H1 (cell line): ENCODE measurements around the gene ARHGEF11. TPM values are rescaled to one million over a fixed set of nuclear protein-coding genes. Genes with fewer than 3 reads are reported as not detected.

Source experiments
- CTCF ChIA-PET: fragments of 300-600 bp; sonication (Branson Sonifier 250); formaldehyde crosslinking; loops from one replicate; lab custom pipeline; 2021; ENCODE audit not compliant: partially characterized antibody; lab: Charles Lee
- POLR2A ChIA-PET: fragments of 300-600 bp; sonication (Branson Sonifier 250); formaldehyde crosslinking; loops from one replicate; lab custom pipeline; 2021; ENCODE audit warnings: inconsistent platforms; ENCODE audit not compliant: partially characterized antibody; lab: Charles Lee
- DNase-seq, 2 experiments: peaks; one replicate each; pipeline versions ENCODE4 v3.0.0 to v3.0.0-alpha.2; 2010 to 2022; ENCODE audit warnings: low spot score in 2 of 2, low read depth in 1 of 2, mixed read lengths in 1 of 2
- FAIRE-seq: peaks from 2 replicates; lab custom pipeline; 2011; peaks lifted over from hg19 to GRCh38; lab: Jason Lieb, UNC
- H2AFZ ChIP-seq: 2 replicates; pipeline ENCODE4 v1.8.1; 2012; ENCODE audit warnings: low read length, inconsistent platforms
- H2AK5ac ChIP-seq: 2 replicates; pipeline ENCODE4 v1.6.1; 2013; ENCODE audit warnings: low read depth, low read length
- H2BK120ac ChIP-seq: replicated peaks from 2 replicates; pipeline ENCODE3; 2013; ENCODE audit warnings: low read depth, low read length, inconsistent platforms
- H2BK12ac ChIP-seq: 2 replicates; pipeline ENCODE4 v1.6.1; 2013; ENCODE audit warnings: low read depth, low read length
- H2BK15ac ChIP-seq: 2 replicates; pipeline ENCODE4 v1.6.1; 2013; ENCODE audit warnings: low read length
- H2BK20ac ChIP-seq: 2 replicates; pipeline ENCODE4 v1.6.1; 2013; ENCODE audit warnings: low read length
- H2BK5ac ChIP-seq: 2 replicates; pipeline ENCODE4 v1.6.1; 2013; ENCODE audit warnings: low read depth, low read length
- H3K14ac ChIP-seq: 2 replicates; pipeline ENCODE4 v1.6.1; 2013; ENCODE audit warnings: inconsistent platforms; ENCODE audit not compliant: insufficient read length
- H3K18ac ChIP-seq: 2 replicates; pipeline ENCODE4 v1.6.1; 2013; ENCODE audit warnings: low read length; ENCODE audit errors: extremely low read depth
- H3K23ac ChIP-seq: 2 replicates; pipeline ENCODE4 v1.6.1; 2013; ENCODE audit warnings: inconsistent platforms; ENCODE audit not compliant: insufficient read length
- H3K23me2 ChIP-seq: 2 replicates; pipeline ENCODE4 v1.6.1; 2013; ENCODE audit warnings: low read depth, low read length
- H3K27ac ChIP-seq: 2 replicates; pipeline ENCODE4 v1.6.1; 2011; ENCODE audit warnings: low read depth, low read length, inconsistent platforms
- H3K27me3 ChIP-seq, 4 experiments: replicated peaks in 1 of 4; 1 replicate in 1 of 4; 2 replicates in 3 of 4; pipeline versions ENCODE4 v1.6.1 to v1.8.1; 2011 to 2013; ENCODE audit warnings: low read length in 3 of 4, mild to moderate bottlenecking in 3 of 4, inconsistent platforms in 2 of 4, mixed read lengths in 2 of 4, moderate library complexity in 1 of 4; ENCODE audit not compliant: control insufficient read depth in 3 of 4, insufficient read depth in 3 of 4; ENCODE audit errors: extremely low read depth in 1 of 4
- H3K36me3 ChIP-seq, 4 experiments: 2 replicates each; pipeline versions ENCODE4 v1.6.1 to v1.8.1; 2011 to 2013; ENCODE audit warnings: mild to moderate bottlenecking in 4 of 4, low read length in 3 of 4, moderate library complexity in 2 of 4, control low read depth in 1 of 4, inconsistent platforms in 1 of 4; ENCODE audit not compliant: insufficient read depth in 4 of 4, control insufficient read depth in 2 of 4
- H3K4ac ChIP-seq: replicated peaks from 2 replicates; pipeline ENCODE3; 2013; ENCODE audit warnings: low read length, low read depth, mixed read lengths, inconsistent platforms; ENCODE audit not compliant: insufficient read length
- H3K4me1 ChIP-seq, 4 experiments: replicated peaks in 1 of 4; 1 replicate in 1 of 4; 2 replicates in 3 of 4; pipeline versions ENCODE4 v1.6.1 to v1.8.1; 2011 to 2013; ENCODE audit warnings: low read length in 3 of 4, inconsistent platforms in 2 of 4, mixed read lengths in 1 of 4; ENCODE audit not compliant: insufficient read depth in 4 of 4, control insufficient read depth in 3 of 4
- H3K4me2 ChIP-seq, 2 experiments: 2 replicates each; pipeline versions ENCODE4 v1.6.1 to v1.8.1; 2011 to 2013; ENCODE audit warnings: low read depth in 2 of 2, low read length in 2 of 2, control low read depth in 1 of 2, inconsistent platforms in 1 of 2, mild to moderate bottlenecking in 1 of 2; ENCODE audit not compliant: insufficient read depth in 1 of 2
- H3K4me3 ChIP-seq, 4 experiments: fragments of 200-600, 300-600 bp in 1 of 4; sonication (generic), shearing (Covaris generic), sonication (Bioruptor Twin) in 1 of 4; 2 replicates each; pipeline versions ENCODE4 v1.5.1 to v1.8.1; 2011 to 2016; ENCODE audit warnings: low read length in 4 of 4, low read depth in 3 of 4, control low read depth in 2 of 4, inconsistent platforms in 2 of 4, mild to moderate bottlenecking in 2 of 4, mixed read lengths in 1 of 4, moderate library complexity in 1 of 4; ENCODE audit not compliant: insufficient read depth in 2 of 4; ENCODE audit errors: extremely low read depth in 1 of 4
- H3K56ac ChIP-seq: replicated peaks from 2 replicates; pipeline ENCODE3; 2013; ENCODE audit warnings: low read depth, mild to moderate bottlenecking, mixed read lengths, low read length, inconsistent platforms; ENCODE audit not compliant: insufficient read length
- H3K79me1 ChIP-seq: 2 replicates; pipeline ENCODE4 v1.6.1; 2013; ENCODE audit warnings: low read depth, low read length, control low read depth
- H3K79me2 ChIP-seq, 2 experiments: 2 replicates each; pipeline versions ENCODE4 v1.6.1 to v1.8.1; 2012 to 2013; ENCODE audit warnings: low read length in 2 of 2, mild to moderate bottlenecking in 2 of 2, inconsistent platforms in 1 of 2; ENCODE audit not compliant: insufficient read depth in 2 of 2, control insufficient read depth in 1 of 2
- H3K9ac ChIP-seq, 4 experiments: replicated peaks in 1 of 4; 1 replicate in 1 of 4; 2 replicates in 3 of 4; pipeline versions ENCODE4 v1.6.1 to v1.8.1; 2011 to 2013; ENCODE audit warnings: low read depth in 3 of 4, low read length in 3 of 4, control low read depth in 2 of 4, mild to moderate bottlenecking in 2 of 4, moderate library complexity in 2 of 4, inconsistent platforms in 1 of 4; ENCODE audit errors: extremely low read depth in 1 of 4
- H3K9me3 ChIP-seq, 2 experiments: 2 replicates each; pipeline versions ENCODE4 v1.6.1 to v1.8.1; 2012 to 2013; ENCODE audit warnings: mild to moderate bottlenecking in 2 of 2, moderate library complexity in 2 of 2, control low read depth in 1 of 2, inconsistent platforms in 1 of 2, low read depth in 1 of 2, low read length in 1 of 2, mixed read lengths in 1 of 2; ENCODE audit not compliant: insufficient read depth in 2 of 2
- H4K20me1 ChIP-seq, 2 experiments: replicated peaks in 1 of 2; 2 replicates each; pipeline versions ENCODE3 to v1.8.1; 2011 to 2013; ENCODE audit warnings: inconsistent platforms in 2 of 2, low read length in 2 of 2, mild to moderate bottlenecking in 1 of 2; ENCODE audit not compliant: insufficient read depth in 2 of 2, control insufficient read depth in 1 of 2
- H4K5ac ChIP-seq: 2 replicates; pipeline ENCODE4 v1.6.1; 2013; ENCODE audit warnings: low read length, low read depth, mixed read lengths, inconsistent platforms; ENCODE audit not compliant: insufficient read length
- H4K8ac ChIP-seq: 2 replicates; pipeline ENCODE4 v1.8.0; 2013; ENCODE audit warnings: mild to moderate bottlenecking, moderate library complexity, low read length, inconsistent platforms; ENCODE audit not compliant: insufficient read depth; ENCODE audit errors: extremely low read depth
- H4K91ac ChIP-seq: replicated peaks from 2 replicates; pipeline ENCODE3; 2013; ENCODE audit warnings: low read length, mixed read lengths, inconsistent platforms; ENCODE audit not compliant: insufficient read length
- BRCA1 ChIP-seq: IDR thresholded peaks from 2 replicates; pipeline ENCODE4 v1.6.1; 2012; ENCODE audit warnings: low read depth, low read length, improper control_type of control experiment
- RBBP5 ChIP-seq: IDR thresholded peaks from 2 replicates; pipeline ENCODE4 v1.7.1; 2012; ENCODE audit warnings: low read depth, mild to moderate bottlenecking, inconsistent platforms, low read length, moderate library complexity, borderline replicate concordance
- WGBS, 2 experiments: shearing (Covaris generic) in 1 of 2; methylation state at CpG; one replicate each; pipeline versions ENCODE4 v1.1.6 to v1.1.7; 2013 to 2015; ENCODE audit warnings: low lambda C conversion rate in 2 of 2, mixed read lengths in 2 of 2, inconsistent platforms in 1 of 2, low coverage in 1 of 2, missing lambda C conversion rate in 1 of 2; ENCODE audit not compliant: insufficient replicate concordance in 2 of 2, insufficient coverage in 1 of 2, insufficient read length in 1 of 2; ENCODE audit errors: extremely low coverage in 1 of 2, missing lambda C conversion rate in 1 of 2; 5-methylcytosine and 5-hydroxymethylcytosine counted together
- polyA plus RNA-seq, 7 experiments: library from polyadenylated mRNA; depleted of rRNA in 3 of 7; stranded (reverse) in 5 of 7; unstranded in 2 of 7; fragments of >200 nt in 5 of 7; fragments of 200-250 nt in 2 of 7; gene quantifications; 1 replicate in 5 of 7; 2 replicates in 1 of 7; 4 replicates in 1 of 7; pipeline versions ENCODE4 v1.2.1 to v1.2.3, GENCODE V29; 2011 to 2013; ENCODE audit warnings: missing spikeins in 2 of 7, mixed read lengths in 2 of 7
- total RNA-seq: library from RNA; stranded (reverse); fragmentation: NEBNext Ultra II Directional; extraction: Animal tissue kit (Norgen Biotek cat#: 25700); gene quantifications from 2 replicates; pipeline ENCODE4 v1.2.1, GENCODE V29; 2021

The ARHGEF11 gene
- total and polyA plus RNA-seq, 2 of the 8 experiments (the other 6 are each of a cell fraction or from before 2014, with no cell fraction given) = 19.9 to 33.1 TPM

DNA sequence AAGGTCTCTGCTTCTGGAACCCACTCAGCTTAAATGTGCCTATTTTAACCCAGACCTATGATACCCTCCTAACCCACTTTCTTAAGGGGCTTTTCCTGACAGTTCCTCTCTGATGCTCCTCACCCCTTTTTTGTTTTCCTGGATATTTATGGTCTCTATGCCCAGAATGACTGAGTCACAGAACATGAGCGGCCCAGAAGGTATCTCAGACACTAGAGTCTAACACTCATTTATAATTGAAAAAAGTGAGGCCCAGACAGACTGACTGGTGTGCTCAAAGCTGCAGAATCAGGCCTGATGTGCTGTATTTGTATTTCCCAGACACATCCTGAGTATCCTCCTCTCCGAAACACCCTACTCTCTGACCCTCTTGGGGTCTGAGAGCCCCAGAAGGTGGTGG lies 81.1 kb downstream of the ARHGEF11 start:
- no peak overlapping the region for H2BK15ac ChIP-seq
- FAIRE-seq = no peak
- TF ChIP-seq RBBP5 = no peak
- TF ChIP-seq BRCA1 = no peak

More for the DNA sequence above, 81.1 kb downstream of the ARHGEF11 start:
- Histone ChIP-seq H3K56ac (no peak overlapping the region), H2BK20ac (no peak overlapping the region), H4K8ac (no peak overlapping the region), H4K91ac (no peak overlapping the region), H3K79me1 (no peaks in the 10 kb centered on the region), H2AFZ (no peak overlapping the region), H3K4me2 (no peak overlapping the region), H4K20me1 (no peaks in the 10 kb centered on the region), H3K14ac (no peak overlapping the region), H3K4me1 (no peaks in the 10 kb centered on the region), H3K4me3 (no peak overlapping the region), H3K4ac (no peak overlapping the region), H3K36me3 (peaks cover 12 to 48% (median 34%) of the 10 kb centered on the region in 4 experiments; a peak in 7 of 8 replicates), H3K9me3 (no peaks in the 10 kb centered on the region), H2BK12ac (no peak overlapping the region), H2BK120ac (no peak overlapping the region), H2BK5ac (no peak overlapping the region), H4K5ac (no peak overlapping the region), H3K9ac (no peak overlapping the region), H3K27me3 (no peaks in the 10 kb centered on the region), H3K23me2 (no peaks in the 10 kb centered on the region), H2AK5ac (no peak overlapping the region), H3K79me2 (no peaks in the 10 kb centered on the region), H3K23ac (no peak overlapping the region), H3K27ac (no peak overlapping the region), H3K18ac (no peak overlapping the region)
- no peak for DNase-seq
- POLR2A ChIA-PET = no interaction called here
- CTCF ChIA-PET = interaction anchor here (1.1 to 2.1 kb wide), 4 partner anchors 34 to 192 kb away, joined by 3 to 6 read pairs (median 4); no protein-coding TSS in a partner anchor
- 96% methylated on average over 2 of the region's 2 CpGs; no CpG with 5 or more reads in 1 of the 2 experiments for WGBS, 2 experiments
